ENCODE data around the gene EGR4. TPM values are rescaled to one million over a fixed set of nuclear protein-coding genes. Genes with fewer than 3 reads are reported as not detected.

The EGR4 gene
- polyA plus RNA-seq, 1 experiment, result not detected

DNA sequence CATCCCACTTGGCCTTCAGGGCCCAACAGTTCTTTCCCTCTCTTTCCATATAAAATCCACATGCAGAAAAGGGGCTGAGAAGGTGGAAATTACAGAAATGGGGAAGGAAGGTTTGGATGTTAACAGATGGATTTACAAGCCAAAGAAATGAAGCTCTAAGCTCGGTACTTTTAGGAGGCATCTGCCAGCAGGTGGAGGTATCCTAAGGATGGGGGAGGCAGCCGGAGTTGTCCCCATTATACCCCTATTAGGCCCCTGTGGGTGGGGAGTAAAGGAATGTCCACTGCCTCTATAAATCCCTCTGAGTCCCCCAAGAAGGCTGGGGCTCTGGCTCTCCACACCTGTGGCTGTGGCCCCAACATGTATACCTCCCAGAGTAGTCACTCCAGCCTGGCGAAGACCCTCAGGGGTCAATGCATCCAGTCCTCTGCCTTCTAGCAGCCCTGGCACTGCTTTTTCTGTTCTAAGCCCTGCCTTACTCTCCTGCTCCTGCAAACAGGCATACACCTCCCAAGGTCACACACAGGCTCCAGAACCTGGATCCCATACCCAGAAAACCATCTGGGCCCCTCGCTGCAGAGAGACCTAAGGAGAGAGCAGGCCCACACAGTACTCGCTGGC, 10.3 kb downstream of the EGR4 start:
- H3K27ac ChIP-seq (ENCODE audit: low read depth, low read length), result no peak overlapping the region
- POLR2A ChIA-PET, result no interaction called here
- CTCF ChIA-PET, result no interaction called here
- H3K9me3 ChIP-seq (ENCODE audit: control insufficient read depth, insufficient read depth, low read length), result no peaks in the 10 kb centered on the region; the same call in 1 of the 2 replicates
- no peak for TF ChIP-seq CTCF (IDR thresholded peaks at IDR 0.05; ENCODE audit: low read depth, low read length)
- H3K4me3 ChIP-seq (ENCODE audit: low read depth, low read length), result peak overlapping the region; percentile 70
- H3K27me3 ChIP-seq (ENCODE audit: control insufficient read depth, insufficient read depth, low read length), result peaks cover 17% of the 10 kb centered on the region
- DNase-seq (ENCODE audit: low read depth, low spot score), result no peak

DNA sequence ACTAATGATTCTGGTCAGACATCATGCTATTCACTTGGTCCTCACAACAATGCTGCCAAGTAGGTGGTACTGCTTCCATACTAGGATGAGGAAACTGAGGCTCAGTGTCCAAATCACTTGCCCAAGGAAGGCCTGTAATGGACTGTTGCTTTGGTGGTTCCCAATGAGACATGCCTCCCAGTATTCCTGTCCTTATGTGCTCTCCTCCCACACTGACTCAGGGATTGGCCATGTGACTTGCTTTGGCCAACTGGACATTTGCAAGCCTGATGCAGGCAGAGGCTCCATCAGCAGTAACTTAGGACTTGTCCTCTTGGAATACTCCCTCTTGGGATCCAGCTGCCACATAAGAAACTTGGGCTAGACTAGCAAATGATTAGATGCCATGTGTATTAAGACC, 12.1 kb downstream of the EGR4 start:
- ChIA-PET CTCF (interaction anchor here (2.0 kb wide), 1 partner anchor 9 kb away, joined by 13 read pairs; no protein-coding TSS in a partner anchor), POLR2A (no interaction called here)
- peaks cover 15% of the 10 kb centered on the region for H3K27me3 ChIP-seq (ENCODE audit: control insufficient read depth, insufficient read depth, low read length)
- no peaks in the 10 kb centered on the region; the same call in 1 of the 2 replicates for H3K9me3 ChIP-seq (ENCODE audit: control insufficient read depth, insufficient read depth, low read length)
- no peak overlapping the region for H3K27ac ChIP-seq (ENCODE audit: low read depth, low read length)
- no peak for TF ChIP-seq CTCF (IDR thresholded peaks at IDR 0.05; ENCODE audit: low read depth, low read length)
- DNase-seq (ENCODE audit: low read depth, low spot score), result no peak
- H3K4me3 ChIP-seq (ENCODE audit: low read depth, low read length), result no peak overlapping the region

- CTCF ChIA-PET, result interaction anchor here (2.0 kb wide), 1 partner anchor 10 kb away, joined by 13 read pairs; no protein-coding TSS in a partner anchor
- POLR2A ChIA-PET, result no interaction called here
- no peak for TF ChIP-seq CTCF (IDR thresholded peaks at IDR 0.05; ENCODE audit: low read depth, low read length)
These were observed 13.5 kb downstream of the EGR4 start for GRCh38 chr2:73279852-73280251.

GRCh38 chr2:73272270-73272669, 21.1 kb downstream of the EGR4 start:
- Histone ChIP-seq H3K9me3 (ENCODE audit: control insufficient read depth, insufficient read depth, low read length) (no peaks in the 10 kb centered on the region; the same call in 1 of the 2 replicates), H3K4me3 (ENCODE audit: low read depth, low read length) (no peak overlapping the region), H3K27me3 (ENCODE audit: control insufficient read depth, insufficient read depth, low read length) (peaks cover 22% of the 10 kb centered on the region), H3K27ac (ENCODE audit: low read depth, low read length) (no peak overlapping the region)
- POLR2A ChIA-PET, result no interaction called here
- no peak for DNase-seq (ENCODE audit: low read depth, low spot score)
- no peak for TF ChIP-seq CTCF (IDR thresholded peaks at IDR 0.05; ENCODE audit: low read depth, low read length)
- CTCF ChIA-PET, result no interaction called here

More at GRCh38 chr2:73279852-73280251, 13.5 kb downstream of the EGR4 start:
- H3K9me3 ChIP-seq (ENCODE audit: control insufficient read depth, insufficient read depth, low read length), result no peaks in the 10 kb centered on the region; the same call in 1 of the 2 replicates
- no peak overlapping the region for H3K27ac ChIP-seq (ENCODE audit: low read depth, low read length)
- no peak overlapping the region for H3K4me3 ChIP-seq (ENCODE audit: low read depth, low read length)
- H3K27me3 ChIP-seq (ENCODE audit: control insufficient read depth, insufficient read depth, low read length), result peaks cover 4% of the 10 kb centered on the region
- DNase-seq (ENCODE audit: low read depth, low spot score), result no peak

GRCh38 chr2:73269686-73270465, 23.5 kb downstream of the EGR4 start:
- H3K9me3 ChIP-seq (ENCODE audit: control insufficient read depth, insufficient read depth, low read length), result no peaks in the 10 kb centered on the region; the same call in 1 of the 2 replicates
- POLR2A ChIA-PET, result no interaction called here
- no peak for DNase-seq (ENCODE audit: low read depth, low spot score)
- no peak overlapping the region for H3K27ac ChIP-seq (ENCODE audit: low read depth, low read length)
- H3K27me3 ChIP-seq (ENCODE audit: control insufficient read depth, insufficient read depth, low read length), result peaks cover 27% of the 10 kb centered on the region
- CTCF ChIA-PET, result no interaction called here
- H3K4me3 ChIP-seq (ENCODE audit: low read depth, low read length), result no peak overlapping the region
- TF ChIP-seq CTCF (IDR thresholded peaks at IDR 0.05; ENCODE audit: low read depth, low read length), result no peak

Measured in AG04450 (cell line).